Measurements from ENCODE around the gene MAPK7. TPM values are rescaled to one million over a fixed set of nuclear protein-coding genes. Genes with fewer than 3 reads are reported as not detected.
A peak's percentile ranks its signal among the peaks of the same experiment; 100 is the strongest.

The MAPK7 gene
- total and polyA plus RNA-seq, 2 of the 4 experiments (the other 2 are of a cell fraction): 9.7 to 25.4 TPM

DNA sequence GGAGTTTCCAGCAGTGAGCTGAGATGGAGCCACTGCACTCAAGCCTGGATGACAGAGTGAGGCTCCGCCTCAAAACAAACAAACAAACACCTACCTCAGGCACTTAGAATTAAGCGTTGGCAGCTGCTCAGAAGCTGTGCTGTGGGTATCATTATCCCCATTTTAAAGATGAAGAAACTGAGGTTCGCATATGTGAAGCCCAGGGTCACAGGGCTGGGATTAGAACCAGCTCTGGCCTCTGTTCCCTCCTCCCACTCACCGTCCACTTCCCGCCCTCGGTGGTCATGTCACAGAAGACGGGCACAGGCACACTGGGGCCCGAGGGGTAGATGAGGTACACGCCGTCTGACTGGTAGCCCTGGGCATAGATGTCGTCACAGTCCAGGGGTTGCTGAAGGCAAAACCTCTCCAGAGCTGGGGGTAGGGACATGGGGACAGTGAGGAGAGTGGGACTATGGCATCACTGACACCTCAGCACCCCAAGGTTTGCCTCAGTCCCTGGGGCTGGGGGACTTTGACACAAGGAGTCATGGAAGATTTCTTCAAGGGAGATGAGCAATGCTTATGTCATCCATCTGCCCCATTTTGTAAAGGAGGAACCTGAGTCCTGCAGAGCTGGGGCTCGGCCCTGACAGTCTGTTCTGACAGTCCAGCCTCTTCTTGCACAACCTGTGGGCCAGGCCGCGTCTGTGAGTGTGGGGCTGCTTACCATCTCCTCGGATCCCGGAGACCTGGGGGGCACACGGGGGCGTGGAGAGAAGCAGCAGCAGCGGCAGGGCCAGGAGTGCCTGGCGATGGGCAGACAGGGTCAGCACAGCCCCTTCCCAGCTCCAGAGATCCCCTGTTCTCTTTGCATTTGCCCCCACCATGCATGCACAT, 8.0 kb downstream of the MAPK7 start:
- peak overlapping the region; percentile 98 for H2AK9ac ChIP-seq (replicated peaks; ENCODE audit: low read depth, low read length, poor library complexity)
- POLR2A ChIA-PET (ENCODE audit: unreplicated experiment): interaction anchor here (2.2 kb wide), 1 partner anchor 9 kb away, joined by 12 read pairs; the partner anchor contains the start of gene MAPK7
- intact Hi-C loops (cut with micrococcal nuclease): loop anchor here (2.0 kb wide), 1 partner anchor 123 kb away; no protein-coding TSS in a partner anchor
- peak overlapping the region; percentile 93 for H3K14ac ChIP-seq (replicated peaks; ENCODE audit: low read depth, low read length)
- H3K36me3 ChIP-seq (ENCODE audit: control insufficient read depth, insufficient read depth, low read length): peaks cover 39% of the 10 kb centered on the region
- ATAC-seq (ENCODE audit: low read depth) (peak; percentile 51), DNase-seq (peak; percentile 92)
- peak overlapping the region; percentile 81 for H3K4me2 ChIP-seq (ENCODE audit: low read depth, low read length)
- peak overlapping the region; percentile 85 for H2AFZ ChIP-seq (replicated peaks; ENCODE audit: low read length, poor library complexity)
- H3K9me3 ChIP-seq (ENCODE audit: control insufficient read depth, insufficient read depth, low read length): no peaks in the 10 kb centered on the region
- no TSS peak for BruUV-seq (replicated peaks)
- H2BK15ac ChIP-seq (ENCODE audit: low read depth, low read length): peak overlapping the region; percentile 76; the same call in 1 of the 3 replicates
- peak overlapping the region; percentile 98 for H2BK5ac ChIP-seq (ENCODE audit: low read depth, low read length, poor library complexity, severe bottlenecking)
- WGBS, 2 experiments (ENCODE audit: extremely low coverage in 2 of 2, insufficient read length in 1 of 2): no CpG with 5 or more reads among the region's 20 CpGs
- H3K27ac ChIP-seq (ENCODE audit: insufficient read depth, low read length): peak overlapping the region; percentile 96
- peak overlapping the region; percentile 66 for H2BK20ac ChIP-seq (ENCODE audit: low read depth, low read length)
- peak overlapping the region; percentile 89 for H3K9ac ChIP-seq (ENCODE audit: low read depth, low read length)
- H3K23ac ChIP-seq (ENCODE audit: low read depth, low read length): peak overlapping the region; percentile 95
- CTCF ChIA-PET: interaction anchor here (0.8 to 1.5 kb wide), 2 partner anchors 23 to 60 kb away, joined by 3 to 5 read pairs; no protein-coding TSS in a partner anchor
- peak overlapping the region; percentile 70 for H3K56ac ChIP-seq (ENCODE audit: extremely low read depth, insufficient read depth, low read length)
- in situ Hi-C loops (cut with MboI; ENCODE audit: low sequenced_read_pairs): no loop called here
- peaks cover 43% of the 10 kb centered on the region for H3K9me1 ChIP-seq (ENCODE audit: insufficient read depth, low read length)
- no peaks in the 10 kb centered on the region for H3K27me3 ChIP-seq (ENCODE audit: control insufficient read depth, insufficient read depth, low read length)
- peaks cover 13 to 43% of the 10 kb centered on the region in 2 experiments for H3K79me1 ChIP-seq (ENCODE audit: low read depth in 1 of 2, low read length in 2 of 2)
- no peak for TF ChIP-seq ELK1 (IDR thresholded peaks at IDR 0.05; ENCODE audit: borderline replicate concordance, low read depth, low read length)
- TF ChIP-seq MAZ (IDR thresholded peaks at IDR 0.05; ENCODE audit: borderline replicate concordance, low read depth, low read length): peak; percentile 72
- TF ChIP-seq CEBPB (IDR thresholded peaks at IDR 0.05; ENCODE audit: low read depth, low read length): peak; percentile 99
- TF ChIP-seq, protein P1, sequence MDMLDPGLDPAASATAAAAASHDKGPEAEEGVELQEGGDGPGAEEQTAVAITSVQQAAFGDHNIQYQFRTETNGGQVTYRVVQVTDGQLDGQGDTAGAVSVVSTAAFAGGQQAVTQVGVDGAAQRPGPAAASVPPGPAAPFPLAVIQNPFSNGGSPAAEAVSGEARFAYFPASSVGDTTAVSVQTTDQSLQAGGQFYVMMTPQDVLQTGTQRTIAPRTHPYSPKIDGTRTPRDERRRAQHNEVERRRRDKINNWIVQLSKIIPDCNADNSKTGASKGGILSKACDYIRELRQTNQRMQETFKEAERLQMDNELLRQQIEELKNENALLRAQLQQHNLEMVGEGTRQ (IDR thresholded peaks at IDR 0.05; ENCODE audit: low read depth, low read length): no peak
- no peak for TF ChIP-seq RAD21 (IDR thresholded peaks at IDR 0.05; ENCODE audit: low read length)
- TF ChIP-seq CHD1 (IDR thresholded peaks at IDR 0.05; ENCODE audit: low read depth, low read length): no peak
- TF ChIP-seq SMC3 (IDR thresholded peaks at IDR 0.05; ENCODE audit: low read depth, low read length): no peak
- peak; percentile 60; the same call in 1 of the 2 replicates for TF ChIP-seq MXI1 (IDR thresholded peaks at IDR 0.05; ENCODE audit: borderline replicate concordance, low read depth, low read length)
- TF ChIP-seq FOS (IDR thresholded peaks at IDR 0.05; ENCODE audit: low read depth, low read length): peak; percentile 39; the same call in 1 of the 2 replicates
- H2AK5ac ChIP-seq (ENCODE audit: low read depth, low read length): peak overlapping the region; percentile 95
- dilution Hi-C loops (cut with HindIII; ENCODE audit: low sequenced_read_pairs, unreplicated experiment): no loop called here
- peak overlapping the region; percentile 87 for H4K5ac ChIP-seq (ENCODE audit: low read depth, low read length)
- peak overlapping the region; percentile 92 for H3K18ac ChIP-seq (ENCODE audit: low read depth, low read length)
- H4K91ac ChIP-seq (ENCODE audit: insufficient read depth, low read depth, low read length): peak overlapping the region; percentile 94
- peak overlapping the region; percentile 91 for H3K4ac ChIP-seq (ENCODE audit: low read depth, low read length)
- peaks cover 52% of the 10 kb centered on the region for H3K4me1 ChIP-seq (ENCODE audit: control insufficient read depth, insufficient read depth, low read length)
- peak overlapping the region; percentile 85 for H2BK120ac ChIP-seq (ENCODE audit: low read depth, low read length)
- H4K8ac ChIP-seq (ENCODE audit: low read depth in 2 of 2, low read length in 2 of 2): peak overlapping the region; percentile 29 to 87; a peak in 3 of 4 replicates
- H4K20me1 ChIP-seq (ENCODE audit: insufficient read depth, low read length): peaks cover 19% of the 10 kb centered on the region
- peak overlapping the region; percentile 57 for H3K4me3 ChIP-seq (ENCODE audit: insufficient read depth, low read depth, low read length)

Data from IMR-90 (cell line).